Stimulated activated CD4-positive, alpha-beta T cell treated with anti-CD3 and anti-CD28 coated beads, Interleukin-2, amount 100 ng/mL, for 4 hours (primary cell): ENCODE measurements around the gene OSBPL5.

Experiments used
- DNase-seq: peaks from one replicate; pipeline ENCODE4 v3.0.0-alpha.2; 2020; ENCODE audit warnings: low read depth

The OSBPL5 gene

DNA sequence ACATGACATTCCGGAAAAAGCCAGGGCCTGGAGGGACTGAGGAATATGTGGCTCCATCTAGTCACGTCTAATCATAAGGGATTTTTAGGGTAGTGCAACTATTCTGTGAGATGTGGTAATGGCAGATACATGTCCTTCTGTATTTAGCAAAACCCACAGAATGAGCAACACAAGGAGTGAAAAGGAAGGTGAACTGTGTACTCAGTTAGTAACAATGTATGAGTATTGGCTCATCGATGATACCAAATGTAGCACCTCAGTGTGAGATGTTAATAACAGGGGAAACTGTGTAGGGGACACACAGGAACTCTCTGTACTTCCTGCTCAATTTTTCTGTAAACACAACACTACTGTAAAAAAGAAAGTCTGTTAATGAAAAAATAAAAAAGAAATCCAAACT is 65.9 kb downstream of the OSBPL5 start:
- no peak for DNase-seq

DNA sequence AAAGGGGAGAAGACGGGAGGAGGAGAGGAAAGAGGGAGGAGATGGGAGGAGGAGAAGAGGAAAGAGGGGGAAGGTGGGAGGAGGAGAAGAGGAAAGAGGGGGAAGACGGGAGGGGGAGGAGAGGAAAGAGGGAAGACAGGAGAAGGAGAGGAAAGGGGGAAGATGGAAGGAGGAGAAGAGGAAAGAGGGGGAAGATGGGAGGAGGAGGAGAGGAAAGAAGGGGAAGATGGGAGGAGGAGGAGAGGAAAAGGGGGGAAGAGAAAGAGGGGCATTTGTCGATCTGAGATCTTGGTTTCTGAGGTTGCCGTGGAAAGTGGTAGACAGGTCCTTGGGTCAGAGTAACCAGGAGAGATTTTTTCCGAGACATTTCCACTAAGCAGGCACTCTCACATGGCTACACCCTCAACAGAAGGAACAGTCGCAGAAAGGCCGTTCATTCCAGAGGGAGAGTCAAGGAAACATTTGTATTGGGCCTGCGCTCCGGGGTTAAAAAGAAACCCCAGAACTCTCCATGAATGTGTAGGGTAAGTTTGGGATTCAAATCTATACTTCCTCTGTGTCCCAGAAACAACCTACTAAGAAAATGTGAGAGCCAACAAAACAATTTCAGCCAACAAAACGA is 68.1 kb downstream of the OSBPL5 start:
- DNase-seq: no peak

DNA sequence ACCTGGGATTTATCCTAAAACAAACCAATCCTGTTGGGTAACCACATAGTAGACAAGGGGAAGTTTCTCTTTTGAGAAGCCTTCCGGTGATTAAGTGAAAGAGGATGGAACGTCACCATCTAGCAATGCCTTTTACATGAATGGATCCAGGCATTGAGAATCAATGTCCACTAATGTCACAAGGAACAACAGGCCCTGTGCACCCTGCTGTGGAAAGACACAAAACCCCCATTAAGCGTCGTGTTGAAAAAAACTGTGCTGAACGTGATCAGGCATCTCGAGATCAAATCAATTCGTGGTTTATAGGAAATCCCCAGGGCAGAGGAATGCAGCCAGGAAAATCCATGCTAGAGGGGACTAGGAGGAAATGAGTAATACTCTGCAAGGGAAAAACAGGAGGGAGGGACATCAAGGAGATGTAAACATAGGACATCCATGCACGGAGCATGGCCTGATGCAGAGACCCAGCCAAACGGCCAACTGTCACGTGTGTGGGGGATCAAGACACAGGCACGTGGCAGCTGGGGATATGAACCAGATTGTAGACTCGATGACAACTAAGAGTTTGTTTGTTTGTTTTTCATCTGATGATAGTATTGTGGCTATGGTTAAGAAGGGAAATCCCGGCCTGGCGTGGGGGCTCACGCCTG is 69.3 kb downstream of the OSBPL5 start:
- no peak for DNase-seq

DNA sequence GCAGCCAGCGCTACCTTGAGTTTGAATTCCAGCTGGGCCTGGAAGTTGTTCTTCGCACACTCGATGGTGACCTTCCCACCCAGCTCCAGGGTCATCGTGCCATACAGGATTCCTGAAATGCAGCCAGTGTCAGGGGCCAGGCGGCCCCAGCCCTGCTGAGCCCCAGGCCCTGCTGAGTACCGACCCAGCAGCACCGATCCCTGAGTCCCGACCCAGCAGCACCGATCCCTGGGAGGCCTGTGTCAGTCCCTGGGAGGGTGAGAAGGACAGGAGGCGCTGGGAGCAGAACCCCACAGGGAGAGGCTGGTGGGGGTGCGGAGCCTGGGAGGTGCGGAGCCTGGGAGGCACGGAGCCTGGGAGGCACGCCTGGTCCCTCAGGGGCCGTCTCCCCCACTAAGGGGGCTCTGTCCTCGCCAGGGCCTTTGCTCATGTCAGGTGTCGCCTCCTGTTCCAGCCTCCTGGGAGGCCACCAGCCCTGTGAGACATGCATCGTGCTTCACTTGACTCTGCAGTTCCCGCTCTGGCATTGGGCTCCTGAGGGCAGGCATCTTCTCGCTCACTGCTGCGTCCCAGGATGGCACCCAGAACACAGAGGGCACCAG is 70.8 kb downstream of the OSBPL5 start:
- DNase-seq: no peak

DNA sequence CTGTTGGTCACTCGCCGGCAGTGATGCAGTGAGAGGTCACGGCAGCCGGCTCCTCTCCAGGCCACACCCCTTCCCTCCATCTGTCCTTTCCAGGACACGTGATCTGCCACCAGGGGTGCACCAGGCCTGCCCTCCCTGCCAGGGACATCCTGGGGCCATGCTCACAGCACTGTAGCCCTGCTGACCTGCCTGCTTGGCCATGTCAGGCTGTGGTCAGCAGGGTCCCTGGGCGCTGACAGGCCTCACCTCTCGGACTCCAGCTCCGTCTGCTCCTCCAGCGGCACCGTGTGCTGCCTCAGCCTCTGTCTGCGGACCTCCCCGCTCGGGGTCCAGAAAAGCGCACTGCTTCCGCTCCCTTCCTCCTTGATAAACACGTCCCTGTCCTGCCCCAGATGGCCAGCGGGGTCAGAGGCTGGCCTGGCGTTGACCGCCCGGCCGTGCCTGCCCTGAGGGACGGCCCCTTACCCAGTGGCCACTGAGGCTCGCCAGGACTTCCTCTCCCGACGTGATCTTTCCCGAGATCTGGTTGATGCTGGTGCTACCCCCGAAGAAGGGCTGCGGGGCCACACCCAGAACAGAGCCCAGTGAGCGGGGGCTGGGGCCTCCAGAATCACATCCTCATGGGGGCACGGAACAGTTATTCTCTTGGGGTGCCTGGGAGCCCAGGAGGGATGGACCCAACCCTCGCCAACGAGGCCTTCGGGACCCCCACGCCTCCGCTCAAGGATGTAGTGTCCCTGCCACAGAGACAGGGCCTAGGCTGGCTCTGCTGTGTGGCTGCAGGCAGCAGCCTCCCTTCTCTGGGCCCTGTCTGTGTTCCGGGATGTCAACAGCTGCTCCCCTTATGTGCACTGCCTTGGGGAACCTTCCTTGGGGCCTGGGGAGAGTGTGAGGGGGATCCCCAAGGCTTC is 71.6 kb downstream of the OSBPL5 start:
- no peak for DNase-seq

DNA sequence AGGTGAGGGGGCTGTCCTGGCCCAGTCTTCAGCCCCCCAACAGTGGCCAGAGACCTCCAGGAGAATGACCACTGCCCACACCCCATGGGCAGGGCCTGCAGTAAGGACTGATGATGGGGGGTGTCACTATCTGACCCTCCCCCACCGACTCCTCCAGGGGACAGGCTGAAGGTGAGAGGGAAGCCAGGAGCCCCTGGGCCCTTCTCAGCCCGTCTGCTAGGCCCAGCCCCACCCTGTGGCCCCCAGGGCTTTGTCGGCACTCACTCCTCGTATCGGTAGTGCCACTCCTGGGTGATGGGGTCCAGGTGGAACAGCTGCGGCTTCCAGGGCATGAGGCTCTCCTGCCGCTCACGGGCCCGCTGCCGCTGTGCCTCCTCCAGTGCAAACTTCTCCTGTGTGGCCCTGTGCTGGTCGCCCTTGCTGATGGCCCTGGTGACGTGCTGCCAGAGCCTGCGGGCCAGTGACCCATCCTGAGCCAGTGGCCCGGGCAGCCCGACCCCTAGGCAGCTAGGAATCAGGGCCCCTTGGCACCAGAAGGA is 72.4 kb downstream of the OSBPL5 start:
- DNase-seq: no peak

DNA sequence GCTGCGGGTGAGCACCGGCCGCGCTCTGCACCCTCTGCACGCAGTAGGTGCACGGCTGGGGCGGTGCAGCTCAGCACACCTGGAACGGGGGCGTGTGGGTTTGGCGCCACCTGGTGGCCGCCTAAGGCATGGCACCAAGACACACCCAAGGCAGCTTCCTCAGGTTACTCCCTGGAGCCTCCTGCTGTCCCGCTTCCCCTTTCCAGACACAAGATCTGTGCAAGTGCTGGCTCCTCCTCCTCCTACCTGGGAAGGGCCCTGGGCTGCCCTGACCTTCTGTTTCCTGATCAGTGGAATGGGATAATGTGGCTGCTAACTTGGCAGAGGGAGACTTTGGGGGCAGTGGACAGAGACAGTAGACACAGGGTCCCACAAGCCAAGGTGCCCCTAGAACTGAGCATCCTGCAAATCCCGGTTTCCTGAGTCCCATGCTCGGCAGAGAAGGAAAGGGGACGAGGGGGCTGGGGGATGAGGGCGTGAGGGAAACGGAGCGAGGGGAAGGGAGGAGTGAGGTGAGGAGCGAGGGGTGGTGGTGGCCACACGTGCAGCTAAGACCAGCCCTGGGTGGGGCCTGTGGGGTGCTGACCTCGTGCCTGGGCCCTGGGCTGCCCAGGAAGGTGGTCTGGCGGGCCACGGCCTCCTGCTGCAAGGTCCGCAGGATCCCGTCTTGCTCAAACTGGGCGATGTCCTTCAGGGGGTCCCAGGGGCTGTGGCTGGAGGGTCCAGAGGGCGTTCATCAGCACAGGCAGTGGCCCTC is 73.1 kb downstream of the OSBPL5 start:
- peak; percentile 48 for DNase-seq

DNA sequence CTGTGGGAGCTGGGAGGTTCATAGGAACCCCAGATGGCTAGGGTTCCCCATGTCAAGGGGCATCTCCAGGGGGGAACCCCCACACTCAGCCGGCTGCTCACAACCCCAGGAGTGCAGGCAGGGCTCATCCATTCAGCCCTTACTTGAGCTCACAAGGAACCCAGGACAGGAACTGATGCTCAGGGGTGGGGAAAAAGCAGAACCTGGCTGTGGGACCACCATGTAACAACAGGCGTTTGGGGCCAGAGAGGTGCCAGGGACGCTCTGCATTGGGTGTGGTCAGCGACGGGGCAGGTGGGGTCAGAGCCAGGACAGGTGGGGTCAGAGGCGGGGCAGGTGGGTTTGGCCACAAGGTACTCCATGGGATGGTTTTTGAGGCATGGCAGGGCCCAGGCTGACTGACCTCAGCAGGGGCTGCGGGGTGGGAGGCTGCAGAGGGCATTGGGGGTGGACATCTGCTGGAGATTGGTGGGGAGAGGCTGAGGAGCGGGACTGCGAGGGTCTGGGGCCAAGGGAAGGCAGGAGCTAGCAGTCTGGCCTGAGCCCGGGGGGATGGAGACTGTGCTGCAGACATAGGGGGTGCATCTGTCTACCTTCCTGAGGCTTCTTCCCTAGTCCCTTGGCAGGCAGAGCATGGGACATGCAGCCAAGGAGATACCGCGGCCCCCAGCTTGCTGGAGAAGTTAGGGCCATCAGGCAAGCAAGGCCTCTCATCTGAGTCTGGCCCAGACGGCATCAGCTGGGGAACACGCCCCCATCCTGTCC is 73.8 kb downstream of the OSBPL5 start:
- DNase-seq: no peak

DNA sequence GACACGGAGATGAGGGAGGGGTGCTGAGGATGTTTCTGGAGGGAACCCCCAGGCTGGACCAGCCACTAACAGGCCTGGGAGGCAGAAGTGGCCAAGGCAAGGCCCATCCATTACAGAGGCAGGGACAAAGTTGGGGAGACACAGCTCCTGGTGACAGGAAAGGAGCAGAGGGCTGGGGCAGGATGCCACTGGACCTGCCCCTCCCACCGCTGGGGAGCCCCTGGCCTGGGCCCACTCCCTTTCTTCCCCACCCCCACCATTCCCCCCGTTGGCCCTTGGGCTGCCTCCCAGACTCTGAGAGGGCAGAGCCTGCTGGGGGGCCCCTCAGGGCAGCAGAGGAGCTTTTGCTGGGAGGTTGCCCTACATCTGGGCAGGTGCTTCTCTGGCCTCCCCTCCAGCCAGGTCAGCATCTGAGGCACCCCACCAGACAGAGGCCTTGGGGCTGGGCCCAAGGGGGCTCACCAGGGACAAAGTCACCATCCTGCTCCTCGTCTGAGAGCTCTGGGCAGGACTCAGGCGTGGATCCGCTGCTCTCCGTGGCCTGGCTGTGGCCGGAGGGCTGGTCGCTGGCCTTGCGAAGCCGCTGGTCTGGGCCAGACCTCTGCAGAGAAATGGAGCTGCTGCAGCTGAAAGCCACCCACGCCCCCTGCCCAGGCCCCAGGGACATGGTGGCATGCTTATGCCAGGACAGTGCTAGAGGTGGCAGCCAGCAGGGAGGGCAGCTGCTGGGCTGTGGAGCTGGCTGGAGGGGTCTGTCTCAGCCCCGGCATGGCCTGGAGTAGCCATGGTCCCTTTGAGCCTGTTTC is 74.8 kb downstream of the OSBPL5 start:
- DNase-seq: no peak

DNA sequence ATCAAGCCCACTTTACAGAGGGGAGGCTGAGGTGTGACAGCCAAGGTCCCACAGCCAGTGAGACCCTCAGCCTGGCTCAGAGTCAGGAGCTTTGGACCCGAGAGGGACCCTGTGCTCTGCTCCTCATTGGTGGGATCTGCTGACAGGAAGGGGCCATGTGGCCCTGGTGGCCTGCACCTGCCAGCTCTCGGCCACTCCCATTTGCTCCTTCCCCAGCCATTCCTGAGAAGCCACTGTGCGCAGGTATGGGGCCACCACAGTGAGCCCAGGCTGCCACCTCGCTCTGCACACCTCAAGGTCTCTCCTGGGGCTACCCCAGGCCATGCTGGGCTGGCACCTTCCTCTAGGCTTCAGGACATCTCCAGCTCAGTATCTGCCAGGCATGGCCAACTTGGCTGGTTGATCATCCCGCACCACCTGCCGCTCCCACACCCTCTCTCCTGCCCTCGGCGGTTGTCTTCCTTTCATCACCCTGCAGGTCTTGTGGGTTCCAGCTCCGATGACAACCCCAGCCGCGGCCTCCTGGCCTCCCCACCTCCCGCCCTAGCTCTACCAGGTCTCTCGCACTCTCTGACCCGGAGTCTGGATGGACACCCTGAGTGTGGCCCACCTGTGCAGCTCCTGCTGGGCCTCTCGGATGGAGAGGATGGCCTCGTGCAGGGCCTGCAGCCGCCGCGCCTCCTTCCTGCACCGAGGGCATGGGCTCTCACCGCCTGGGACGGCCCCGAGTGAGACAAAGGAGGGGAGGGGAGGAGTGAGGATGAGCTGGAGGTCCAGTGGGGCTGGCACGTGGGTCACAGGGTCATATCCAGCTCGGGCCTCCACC is 75.7 kb downstream of the OSBPL5 start:
- no peak for DNase-seq

DNA sequence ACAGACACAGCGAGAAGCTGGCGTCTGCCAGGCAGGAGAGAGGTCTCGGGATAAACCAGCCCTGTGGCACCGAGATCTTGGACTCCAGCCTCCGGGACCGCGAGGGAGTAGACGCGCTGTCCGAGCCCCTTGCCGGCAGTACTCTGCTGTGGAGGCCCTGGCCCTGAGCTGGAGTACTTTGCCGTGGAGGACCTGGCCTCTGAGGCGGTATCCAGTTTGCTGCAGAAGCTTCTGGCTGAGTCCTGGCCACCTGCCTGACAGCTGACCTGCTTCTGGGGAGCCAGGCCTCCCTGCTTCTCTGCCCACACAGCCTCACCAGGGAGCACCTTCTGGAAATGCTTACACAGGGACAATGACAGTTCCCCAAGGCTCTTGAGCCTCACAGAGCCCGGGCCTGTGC is 76.3 kb downstream of the OSBPL5 start:
- DNase-seq: no peak

DNA sequence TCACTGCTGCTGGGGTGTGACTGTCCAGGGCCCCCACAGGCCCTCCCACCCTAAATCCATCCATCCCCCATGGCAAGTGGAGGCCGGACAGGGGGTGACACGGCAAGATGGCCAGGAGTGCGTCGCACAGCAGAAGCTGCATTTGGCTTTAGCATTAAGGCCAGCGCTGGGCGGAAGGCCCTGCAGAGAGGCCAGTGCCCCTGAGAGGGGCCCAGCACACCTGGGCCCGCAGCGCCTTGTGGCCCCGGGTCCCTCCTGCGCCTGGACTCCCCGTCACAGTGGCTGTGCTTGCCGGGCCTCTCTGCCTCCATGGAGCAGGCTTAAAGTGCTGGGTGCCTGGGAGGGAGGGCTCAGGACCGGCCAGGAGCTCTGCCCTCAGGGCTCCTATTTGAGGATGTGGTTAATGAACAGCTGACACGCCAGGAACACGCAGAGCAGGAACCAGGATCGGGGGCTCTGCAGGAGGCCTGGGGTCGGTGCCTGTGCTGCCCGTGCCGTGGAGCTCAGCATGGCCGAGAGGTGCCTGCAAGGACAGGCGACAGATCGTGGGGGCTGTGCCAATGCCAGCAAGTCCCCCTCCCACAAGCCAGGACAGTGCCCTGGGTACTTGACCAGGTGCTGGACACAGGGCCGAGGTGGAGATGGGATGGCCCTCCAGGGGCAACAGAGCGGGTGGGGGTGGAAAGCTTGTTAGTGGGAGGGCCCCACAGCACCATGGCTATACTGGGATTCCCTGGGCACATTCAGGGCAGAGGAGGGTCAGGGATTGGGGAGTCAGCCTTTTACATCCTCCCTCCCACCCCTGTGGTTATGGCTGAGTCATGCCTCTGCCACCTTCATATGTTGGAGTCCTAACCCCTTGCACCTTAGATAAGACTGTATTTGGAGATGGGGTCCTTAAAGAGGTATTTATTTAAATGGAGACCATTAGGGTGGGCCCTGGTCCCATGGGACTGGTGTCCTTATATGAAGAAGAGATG is 77.0 kb downstream of the OSBPL5 start:
- no peak for DNase-seq

DNA sequence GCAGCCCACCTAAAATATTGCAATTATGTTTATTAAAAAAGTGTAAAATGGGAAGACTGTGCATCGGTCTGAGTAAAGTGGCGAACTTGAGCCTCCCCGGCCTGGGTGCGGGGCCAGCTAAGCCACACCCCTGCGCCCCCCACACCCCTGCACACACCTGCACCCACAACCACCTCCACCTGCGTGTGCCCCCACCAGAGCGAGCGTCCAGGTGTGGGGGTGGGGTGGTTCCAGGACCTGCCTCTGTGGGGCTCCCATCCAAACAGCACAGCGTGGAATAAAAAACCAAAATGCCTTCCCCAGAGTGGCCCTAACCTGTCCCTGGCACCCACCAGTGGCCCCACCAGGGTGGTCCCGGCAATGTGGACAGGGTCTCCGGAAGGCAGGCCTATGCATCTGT is 77.7 kb downstream of the OSBPL5 start:
- no peak for DNase-seq

DNA sequence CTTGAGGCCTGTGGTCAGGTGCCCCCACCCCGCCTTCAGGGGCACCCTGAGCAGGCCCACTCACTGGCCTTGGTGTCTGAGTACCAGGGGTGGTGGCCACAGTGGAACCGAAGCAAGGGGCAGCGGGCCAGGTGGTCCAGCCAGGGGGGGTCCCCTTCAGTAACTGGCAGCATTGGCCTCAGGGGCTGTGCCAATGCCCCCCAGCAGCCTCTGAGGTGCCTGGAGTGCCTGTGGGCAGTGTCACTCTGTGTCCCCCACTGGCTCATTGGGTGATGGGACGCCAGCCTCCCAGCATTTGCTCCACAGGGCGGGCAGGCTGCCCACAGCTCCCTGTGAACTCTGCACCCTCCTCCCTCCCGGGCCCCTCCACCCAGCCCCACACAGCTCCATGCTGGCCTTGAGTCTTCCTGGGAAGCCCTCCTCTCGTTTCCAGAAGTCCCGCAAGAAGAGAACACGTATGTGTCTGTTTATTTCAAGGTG is 78.4 kb downstream of the OSBPL5 start:
- DNase-seq: no peak

DNA sequence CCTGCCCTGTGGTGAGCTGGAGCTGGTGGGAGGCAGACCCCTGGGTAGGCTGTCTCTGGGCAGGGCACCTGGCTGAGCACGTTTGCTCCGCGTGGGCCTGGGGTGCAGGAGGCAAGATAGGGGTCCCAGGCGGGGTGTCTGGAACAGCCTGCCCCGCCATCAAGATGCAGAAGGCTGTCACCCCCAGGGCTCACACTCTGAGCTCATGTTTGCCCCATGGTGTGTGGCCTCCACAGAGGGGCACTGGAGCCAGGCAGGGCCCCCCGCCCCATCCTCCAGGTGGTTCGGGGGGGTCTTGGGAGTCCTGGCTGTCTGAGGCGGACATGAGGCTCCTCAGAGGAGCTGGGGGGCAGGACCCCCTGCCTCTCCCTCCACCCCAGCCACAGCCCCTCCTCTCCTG is 79.0 kb downstream of the OSBPL5 start:
- no peak for DNase-seq

DNA sequence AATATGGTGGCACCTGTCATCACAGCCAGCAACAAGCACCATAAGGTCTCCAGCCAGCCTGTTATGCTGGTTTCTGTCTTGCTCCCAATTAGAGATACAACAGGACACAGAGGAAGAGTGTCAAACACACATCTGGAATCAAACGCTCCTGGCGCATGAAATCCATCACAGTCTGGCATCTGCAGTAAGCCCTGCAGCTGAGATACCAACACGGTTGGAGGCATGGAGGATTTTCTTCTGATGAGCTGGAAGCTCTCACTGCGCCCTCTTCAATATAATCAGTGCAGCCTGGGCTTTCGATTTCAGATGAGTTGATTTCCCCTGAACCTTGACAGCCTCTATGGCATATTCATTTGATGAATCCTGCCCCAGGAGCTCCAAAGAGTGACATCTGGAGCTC is 80.1 kb downstream of the OSBPL5 start:
- DNase-seq: no peak

DNA sequence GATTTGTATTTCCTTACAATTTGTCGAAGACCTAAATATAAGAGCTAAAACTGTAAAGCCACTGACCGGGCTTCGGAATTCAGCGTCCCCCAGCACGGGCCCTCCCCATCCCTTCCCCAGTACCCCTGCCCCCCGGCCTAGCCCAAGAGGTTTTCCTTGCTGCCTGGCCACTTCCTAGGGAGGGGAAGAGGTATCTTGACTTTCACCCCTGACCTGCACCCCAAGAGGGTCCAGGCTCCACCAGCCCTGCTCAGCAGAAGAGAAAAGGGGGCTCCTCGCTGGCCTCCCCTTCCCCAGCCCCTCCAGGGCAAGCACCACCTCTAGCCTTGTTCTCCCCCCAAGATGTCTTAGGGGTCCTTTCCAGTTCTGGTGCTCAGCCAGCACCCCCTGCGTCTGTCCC is 81.8 kb downstream of the OSBPL5 start:
- DNase-seq: no peak

DNA sequence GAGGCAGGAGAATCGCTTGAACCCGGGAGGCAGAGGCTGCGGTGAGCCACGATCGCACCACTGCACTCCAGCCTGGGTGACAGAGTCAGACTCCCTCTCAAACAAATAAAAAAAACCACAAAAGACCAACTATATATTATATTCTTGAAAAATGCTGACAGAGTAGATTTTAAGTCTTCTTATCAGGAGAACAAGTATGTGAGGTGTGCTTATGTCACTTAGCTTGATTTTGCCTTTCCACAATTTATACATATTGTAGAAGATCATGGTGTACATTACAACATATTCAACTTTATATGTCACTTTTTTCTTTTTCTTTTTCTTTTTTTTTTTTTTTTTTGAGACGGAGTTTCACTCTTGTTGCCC is 83.7 kb downstream of the OSBPL5 start:
- DNase-seq: no peak
